ENCODE measurements around the gene PIK3AP1.

The PIK3AP1 gene

GRCh38 chr10:96712662-96713271 lies 7.5 kb downstream of the PIK3AP1 start:
- TF ChIP-seq, protein P1, sequence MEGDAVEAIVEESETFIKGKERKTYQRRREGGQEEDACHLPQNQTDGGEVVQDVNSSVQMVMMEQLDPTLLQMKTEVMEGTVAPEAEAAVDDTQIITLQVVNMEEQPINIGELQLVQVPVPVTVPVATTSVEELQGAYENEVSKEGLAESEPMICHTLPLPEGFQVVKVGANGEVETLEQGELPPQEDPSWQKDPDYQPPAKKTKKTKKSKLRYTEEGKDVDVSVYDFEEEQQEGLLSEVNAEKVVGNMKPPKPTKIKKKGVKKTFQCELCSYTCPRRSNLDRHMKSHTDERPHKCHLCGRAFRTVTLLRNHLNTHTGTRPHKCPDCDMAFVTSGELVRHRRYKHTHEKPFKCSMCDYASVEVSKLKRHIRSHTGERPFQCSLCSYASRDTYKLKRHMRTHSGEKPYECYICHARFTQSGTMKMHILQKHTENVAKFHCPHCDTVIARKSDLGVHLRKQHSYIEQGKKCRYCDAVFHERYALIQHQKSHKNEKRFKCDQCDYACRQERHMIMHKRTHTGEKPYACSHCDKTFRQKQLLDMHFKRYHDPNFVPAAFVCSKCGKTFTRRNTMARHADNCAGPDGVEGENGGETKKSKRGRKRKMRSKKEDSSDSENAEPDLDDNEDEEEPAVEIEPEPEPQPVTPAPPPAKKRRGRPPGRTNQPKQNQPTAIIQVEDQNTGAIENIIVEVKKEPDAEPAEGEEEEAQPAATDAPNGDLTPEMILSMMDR (IDR thresholded peaks at IDR 0.05; ENCODE audit: low read depth, low read length, missing control alignments) = no peak
- DNase-seq (ENCODE audit: extremely low read depth, low read depth) = no peak
- H3K4me3 ChIP-seq (replicated peaks; ENCODE audit: low read depth, low read length) = no peak overlapping the region

- H3K4me3 ChIP-seq (replicated peaks; ENCODE audit: low read depth, low read length) = no peak overlapping the region
- TF ChIP-seq, protein P1 (IDR thresholded peaks at IDR 0.05; ENCODE audit: low read depth, low read length, missing control alignments) = no peak
- DNase-seq (ENCODE audit: extremely low read depth, low read depth) = no peak
Observed at GRCh38 chr10:96711048-96711728, 9.1 kb downstream of the PIK3AP1 start.

- TF ChIP-seq, protein P1 (IDR thresholded peaks at IDR 0.05; ENCODE audit: low read depth, low read length, missing control alignments) = no peak
- DNase-seq (ENCODE audit: extremely low read depth, low read depth) = no peak
- no peak overlapping the region for H3K4me3 ChIP-seq (replicated peaks; ENCODE audit: low read depth, low read length)
Observed at GRCh38 chr10:96709525-96709924, 10.8 kb downstream of the PIK3AP1 start.

GRCh38 chr10:96708996-96709395 lies 11.3 kb downstream of the PIK3AP1 start:
- no peak for DNase-seq (ENCODE audit: extremely low read depth, low read depth)
- TF ChIP-seq, protein P1 (IDR thresholded peaks at IDR 0.05; ENCODE audit: low read depth, low read length, missing control alignments) = no peak
- no peak overlapping the region for H3K4me3 ChIP-seq (replicated peaks; ENCODE audit: low read depth, low read length)

DNA sequence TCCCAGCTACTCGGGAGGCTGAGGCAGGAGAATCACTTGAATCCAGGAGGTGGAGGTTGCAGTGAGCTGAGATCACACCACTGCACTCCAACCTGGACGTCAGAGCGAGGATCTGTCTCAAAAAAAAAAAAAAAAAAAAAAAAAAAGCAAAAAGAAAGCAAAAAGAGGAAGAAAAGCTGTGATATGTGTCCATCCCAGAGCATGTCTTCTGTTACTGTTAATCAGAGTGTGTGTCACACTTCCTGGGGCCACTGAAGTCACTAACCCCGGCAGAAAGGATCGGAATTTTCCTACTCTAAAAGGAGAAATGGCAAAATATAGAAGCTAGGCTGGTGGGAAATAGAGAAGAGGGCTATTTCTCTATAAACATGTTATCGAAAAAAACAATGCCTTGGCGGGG lies 11.9 kb downstream of the PIK3AP1 start:
- TF ChIP-seq, protein P1 (IDR thresholded peaks at IDR 0.05; ENCODE audit: low read depth, low read length, missing control alignments) = no peak
- H3K4me3 ChIP-seq (replicated peaks; ENCODE audit: low read depth, low read length) = no peak overlapping the region
- no peak for DNase-seq (ENCODE audit: extremely low read depth, low read depth)

GRCh38 chr10:96706331-96706853 lies 13.9 kb downstream of the PIK3AP1 start:
- DNase-seq (ENCODE audit: extremely low read depth, low read depth) = no peak
- H3K4me3 ChIP-seq (replicated peaks; ENCODE audit: low read depth, low read length) = no peak overlapping the region
- TF ChIP-seq, protein P1 (IDR thresholded peaks at IDR 0.05; ENCODE audit: low read depth, low read length, missing control alignments) = no peak

Data from HFF-Myc (cell line).